PFSK-1 (cell line): ENCODE results near the gene HECTD1.

Experiments
- FOXP2 ChIP-seq: optimal IDR thresholded peaks from 2 replicates; pipeline ENCODE3; 2011; ENCODE audit warnings: borderline replicate concordance, control low read depth, inconsistent platforms; ENCODE audit not compliant: insufficient read depth; ENCODE audit errors: extremely low read length, extremely low read depth
- POLR2AphosphoS5 ChIP-seq: IDR thresholded peaks from 2 replicates; pipeline ENCODE4 v1.6.1; 2012; ENCODE audit warnings: low read depth, mild to moderate bottlenecking, control low read depth, low read length, moderate library complexity
- SIN3A ChIP-seq: IDR thresholded peaks from 2 replicates; pipeline ENCODE4 v1.6.1; 2012; ENCODE audit warnings: mild to moderate bottlenecking, low read length, moderate library complexity, borderline replicate concordance; ENCODE audit not compliant: insufficient read depth
- TAF1 ChIP-seq: IDR thresholded peaks from 2 replicates; pipeline ENCODE4 v1.6.1; 2012; ENCODE audit warnings: low read length, control low read depth, borderline replicate concordance; ENCODE audit not compliant: insufficient read depth
- TF ChIP-seq, protein P1 (sequence below), 2 experiments: IDR thresholded peaks; 2 replicates each; pipeline versions ENCODE4 v1.6.1 to v1.8.0; 2011 to 2012; ENCODE audit warnings: low read depth in 2 of 2, low read length in 2 of 2, control low read depth in 1 of 2, inconsistent platforms in 1 of 2, mild to moderate bottlenecking in 1 of 2, moderate library complexity in 1 of 2; ENCODE audit not compliant: insufficient read depth in 1 of 2

DNA sequence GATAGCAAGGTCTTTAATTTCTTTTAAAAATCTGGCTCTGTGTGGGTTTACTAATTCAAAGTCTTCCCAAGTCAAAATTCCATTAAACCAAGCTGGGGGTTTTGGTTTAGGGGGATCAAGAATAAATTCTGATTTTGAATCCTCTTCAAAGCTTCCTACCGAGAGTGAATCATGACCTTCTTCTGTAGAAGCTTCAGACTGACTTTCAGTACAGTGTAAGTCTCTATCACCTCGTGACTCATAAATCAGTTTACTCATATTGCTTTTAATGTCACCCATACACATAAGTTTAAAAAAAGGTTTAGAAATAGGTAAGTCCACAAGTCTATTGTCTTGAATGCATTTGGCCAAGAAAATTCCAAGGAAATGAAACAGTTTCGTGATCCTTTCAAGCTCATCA, 100.8 kb downstream of the HECTD1 start:
- TF ChIP-seq POLR2AphosphoS5 (no peak), TAF1 (no peak), SIN3A (no peak), FOXP2 (no peak)
- TF ChIP-seq, protein P1, sequence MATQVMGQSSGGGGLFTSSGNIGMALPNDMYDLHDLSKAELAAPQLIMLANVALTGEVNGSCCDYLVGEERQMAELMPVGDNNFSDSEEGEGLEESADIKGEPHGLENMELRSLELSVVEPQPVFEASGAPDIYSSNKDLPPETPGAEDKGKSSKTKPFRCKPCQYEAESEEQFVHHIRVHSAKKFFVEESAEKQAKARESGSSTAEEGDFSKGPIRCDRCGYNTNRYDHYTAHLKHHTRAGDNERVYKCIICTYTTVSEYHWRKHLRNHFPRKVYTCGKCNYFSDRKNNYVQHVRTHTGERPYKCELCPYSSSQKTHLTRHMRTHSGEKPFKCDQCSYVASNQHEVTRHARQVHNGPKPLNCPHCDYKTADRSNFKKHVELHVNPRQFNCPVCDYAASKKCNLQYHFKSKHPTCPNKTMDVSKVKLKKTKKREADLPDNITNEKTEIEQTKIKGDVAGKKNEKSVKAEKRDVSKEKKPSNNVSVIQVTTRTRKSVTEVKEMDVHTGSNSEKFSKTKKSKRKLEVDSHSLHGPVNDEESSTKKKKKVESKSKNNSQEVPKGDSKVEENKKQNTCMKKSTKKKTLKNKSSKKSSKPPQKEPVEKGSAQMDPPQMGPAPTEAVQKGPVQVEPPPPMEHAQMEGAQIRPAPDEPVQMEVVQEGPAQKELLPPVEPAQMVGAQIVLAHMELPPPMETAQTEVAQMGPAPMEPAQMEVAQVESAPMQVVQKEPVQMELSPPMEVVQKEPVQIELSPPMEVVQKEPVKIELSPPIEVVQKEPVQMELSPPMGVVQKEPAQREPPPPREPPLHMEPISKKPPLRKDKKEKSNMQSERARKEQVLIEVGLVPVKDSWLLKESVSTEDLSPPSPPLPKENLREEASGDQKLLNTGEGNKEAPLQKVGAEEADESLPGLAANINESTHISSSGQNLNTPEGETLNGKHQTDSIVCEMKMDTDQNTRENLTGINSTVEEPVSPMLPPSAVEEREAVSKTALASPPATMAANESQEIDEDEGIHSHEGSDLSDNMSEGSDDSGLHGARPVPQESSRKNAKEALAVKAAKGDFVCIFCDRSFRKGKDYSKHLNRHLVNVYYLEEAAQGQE (IDR thresholded peaks at IDR 0.05; ENCODE audit: insufficient read depth in 1 of 2, low read depth in 2 of 2, low read length in 2 of 2), result no peak
